ENCODE data around the gene ATP4B.

DNA sequence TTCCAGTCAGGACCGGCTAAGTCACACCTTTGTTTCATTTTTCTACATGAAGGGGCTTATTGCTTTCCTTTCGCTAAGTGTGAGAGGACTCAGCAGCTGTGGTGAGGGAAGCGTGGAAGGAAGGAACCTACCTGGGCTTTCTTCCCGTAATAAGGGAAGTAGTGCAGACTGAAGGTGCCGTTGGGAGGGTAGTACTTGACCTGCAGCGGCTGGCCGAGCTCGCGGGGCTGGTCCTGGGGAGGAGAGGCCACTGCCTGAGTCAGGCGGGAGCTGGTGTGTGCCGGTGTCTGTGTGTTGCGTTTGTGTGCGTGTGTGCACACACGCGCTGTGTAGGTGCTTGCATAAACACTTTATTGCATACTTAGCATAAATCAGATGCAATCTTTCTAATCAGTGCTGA lies 7.7 kb downstream of the ATP4B start:
- TF ChIP-seq, protein P1, sequence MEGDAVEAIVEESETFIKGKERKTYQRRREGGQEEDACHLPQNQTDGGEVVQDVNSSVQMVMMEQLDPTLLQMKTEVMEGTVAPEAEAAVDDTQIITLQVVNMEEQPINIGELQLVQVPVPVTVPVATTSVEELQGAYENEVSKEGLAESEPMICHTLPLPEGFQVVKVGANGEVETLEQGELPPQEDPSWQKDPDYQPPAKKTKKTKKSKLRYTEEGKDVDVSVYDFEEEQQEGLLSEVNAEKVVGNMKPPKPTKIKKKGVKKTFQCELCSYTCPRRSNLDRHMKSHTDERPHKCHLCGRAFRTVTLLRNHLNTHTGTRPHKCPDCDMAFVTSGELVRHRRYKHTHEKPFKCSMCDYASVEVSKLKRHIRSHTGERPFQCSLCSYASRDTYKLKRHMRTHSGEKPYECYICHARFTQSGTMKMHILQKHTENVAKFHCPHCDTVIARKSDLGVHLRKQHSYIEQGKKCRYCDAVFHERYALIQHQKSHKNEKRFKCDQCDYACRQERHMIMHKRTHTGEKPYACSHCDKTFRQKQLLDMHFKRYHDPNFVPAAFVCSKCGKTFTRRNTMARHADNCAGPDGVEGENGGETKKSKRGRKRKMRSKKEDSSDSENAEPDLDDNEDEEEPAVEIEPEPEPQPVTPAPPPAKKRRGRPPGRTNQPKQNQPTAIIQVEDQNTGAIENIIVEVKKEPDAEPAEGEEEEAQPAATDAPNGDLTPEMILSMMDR (IDR thresholded peaks at IDR 0.05), result no peak
- TF ChIP-seq POLR2AphosphoS5 (IDR thresholded peaks at IDR 0.05), result no peak
- no peak for TF ChIP-seq POLR2A (IDR thresholded peaks at IDR 0.05)
- TF ChIP-seq EP300 (IDR thresholded peaks at IDR 0.05), result no peak
